ENCODE results near the gene LYRM1.

DNA sequence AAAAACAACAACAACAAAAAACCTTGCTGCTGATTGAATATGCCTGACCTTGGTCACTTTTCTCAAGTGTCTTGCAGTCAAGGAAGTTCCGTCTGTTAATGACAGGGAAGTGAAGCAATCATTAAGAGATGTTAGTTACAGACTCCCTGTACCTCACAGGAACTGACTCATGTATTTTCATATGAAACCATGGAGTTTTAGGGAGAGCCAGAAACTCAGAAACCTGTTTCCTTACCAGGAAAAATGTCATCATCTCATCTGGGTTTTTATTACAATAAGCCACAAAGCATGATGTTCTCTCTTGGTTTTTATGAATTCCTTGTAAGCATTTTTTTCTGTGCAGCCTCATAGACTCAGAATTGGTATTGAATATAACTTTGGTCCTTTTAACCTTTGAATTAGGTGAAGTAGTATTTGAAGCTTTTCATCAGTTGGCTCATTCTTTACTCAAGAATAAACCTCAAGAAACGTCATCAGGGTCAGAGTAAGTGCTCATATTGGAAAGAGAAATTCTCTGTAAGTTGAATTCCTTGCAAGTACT lies 10.3 kb downstream of the LYRM1 start:
- no peak for TF ChIP-seq EP300 (IDR thresholded peaks at IDR 0.05)
- peak in 2 of 3 donors; percentile 44 to 81 for TF ChIP-seq POLR2AphosphoS5 (IDR thresholded peaks at IDR 0.05)

All from suprapubic skin (tissue), 4 donors.